Activated CD4-positive, alpha-beta T cell treated with anti-CD3 and anti-CD28 coated beads for 4 hours (primary cell): ENCODE measurements around the gene CPM.

Experiments used
- DNase-seq, 2 donors: peaks; one replicate each; pipeline ENCODE4 v3.0.0-alpha.2; 2020

Gene CPM

DNA sequence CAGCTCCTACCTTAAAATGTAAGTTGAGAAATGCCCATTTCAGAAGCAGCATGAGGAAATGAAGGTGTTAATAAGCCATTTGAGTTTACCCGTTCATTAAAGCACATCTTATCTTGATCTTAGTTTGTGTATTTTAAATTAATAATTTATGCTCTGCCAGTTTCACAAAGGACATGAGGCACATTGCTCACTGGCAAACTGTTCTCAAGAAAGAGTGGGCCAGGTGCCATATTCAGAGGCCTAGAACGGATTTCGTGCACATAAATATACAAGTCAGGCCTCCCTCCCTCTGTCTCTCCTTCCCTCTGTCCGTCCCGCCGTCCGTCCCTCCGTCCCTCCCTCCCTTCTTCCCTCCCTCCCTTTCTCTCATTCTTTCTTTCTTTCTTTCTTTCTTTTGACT is 29.5 kb downstream of the CPM start:
- no peak for DNase-seq

DNA sequence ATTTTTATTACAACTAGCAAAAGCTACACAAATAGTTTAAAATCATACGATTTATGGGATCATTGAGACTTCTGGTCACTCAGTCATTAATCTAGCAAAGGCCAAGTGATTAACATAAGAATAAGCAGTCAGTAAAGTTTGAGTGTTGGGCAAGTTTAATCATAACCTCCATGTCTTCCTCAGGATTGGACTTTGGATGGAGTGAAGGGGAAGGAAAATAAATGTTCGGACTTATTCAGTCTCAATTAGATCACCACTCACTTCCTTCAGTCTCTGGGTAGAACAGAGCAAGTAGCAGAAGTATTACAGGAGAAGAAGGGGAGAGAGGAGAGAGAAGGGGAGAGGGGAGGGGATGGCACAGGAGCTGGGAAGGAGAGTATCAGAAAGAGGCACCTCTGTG is 31.4 kb downstream of the CPM start:
- DNase-seq = no peak

DNA sequence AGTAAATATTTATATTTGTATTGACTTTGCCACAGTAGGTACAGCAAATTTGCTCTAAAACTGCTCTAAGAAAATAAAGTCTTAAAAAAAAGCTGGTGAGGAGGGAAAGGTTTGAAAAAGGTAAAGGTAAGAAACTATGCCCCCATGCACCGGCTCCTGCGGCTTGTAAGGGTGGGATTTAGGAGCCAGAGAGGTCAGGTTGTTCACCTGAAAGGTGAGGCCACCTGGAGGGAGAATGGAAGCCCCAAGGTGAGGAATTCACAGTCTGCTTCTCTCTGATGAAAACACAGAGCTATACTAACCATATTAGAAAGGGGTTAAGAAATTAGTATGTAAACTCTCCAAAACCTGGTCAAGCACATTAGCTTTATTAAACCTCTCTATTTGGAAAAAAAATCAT is 31.8 kb downstream of the CPM start:
- DNase-seq = no peak

DNA sequence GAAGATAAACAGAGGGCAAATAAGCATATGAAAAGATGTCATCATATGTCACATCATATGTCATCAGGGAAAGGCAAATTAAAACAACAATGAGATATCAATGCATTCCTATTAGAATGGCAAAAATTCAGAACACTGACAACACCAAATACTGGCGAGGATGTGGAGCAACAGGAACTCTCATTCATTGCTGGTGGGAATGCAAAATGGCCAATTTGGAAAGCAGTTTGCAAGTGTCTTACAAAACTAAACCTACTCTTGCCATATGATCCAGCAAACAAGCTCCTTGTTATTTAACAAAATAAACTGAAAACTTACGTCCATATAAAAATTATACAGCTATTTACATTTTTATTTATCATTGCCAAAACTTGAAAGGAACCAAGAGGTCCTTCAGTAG is 32.7 kb downstream of the CPM start:
- DNase-seq = no peak

DNA sequence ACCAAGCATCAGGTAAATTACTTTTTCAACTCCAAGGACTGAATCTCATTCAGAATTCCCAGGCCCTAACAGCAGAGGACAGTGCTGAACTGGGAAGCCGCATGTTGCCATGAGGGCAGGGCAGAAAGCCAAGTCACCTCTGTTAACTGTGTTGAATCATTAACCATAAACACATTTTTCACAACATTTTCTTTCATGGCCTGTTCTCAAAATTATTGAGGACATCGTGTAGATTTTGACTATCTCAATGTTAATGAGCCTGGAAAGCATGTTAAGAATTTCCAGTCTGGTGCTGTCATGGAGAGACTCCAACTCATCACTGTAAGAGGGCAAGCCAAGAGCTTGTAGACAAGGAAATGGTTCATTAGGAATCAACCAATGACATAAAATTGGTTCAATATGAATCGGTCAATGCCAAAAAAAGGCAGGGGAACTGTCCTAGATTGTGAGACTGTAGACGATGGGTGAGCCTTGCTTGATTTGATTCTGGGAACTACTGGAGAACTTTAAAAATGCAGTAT is 33.7 kb downstream of the CPM start:
- DNase-seq = no peak

DNA sequence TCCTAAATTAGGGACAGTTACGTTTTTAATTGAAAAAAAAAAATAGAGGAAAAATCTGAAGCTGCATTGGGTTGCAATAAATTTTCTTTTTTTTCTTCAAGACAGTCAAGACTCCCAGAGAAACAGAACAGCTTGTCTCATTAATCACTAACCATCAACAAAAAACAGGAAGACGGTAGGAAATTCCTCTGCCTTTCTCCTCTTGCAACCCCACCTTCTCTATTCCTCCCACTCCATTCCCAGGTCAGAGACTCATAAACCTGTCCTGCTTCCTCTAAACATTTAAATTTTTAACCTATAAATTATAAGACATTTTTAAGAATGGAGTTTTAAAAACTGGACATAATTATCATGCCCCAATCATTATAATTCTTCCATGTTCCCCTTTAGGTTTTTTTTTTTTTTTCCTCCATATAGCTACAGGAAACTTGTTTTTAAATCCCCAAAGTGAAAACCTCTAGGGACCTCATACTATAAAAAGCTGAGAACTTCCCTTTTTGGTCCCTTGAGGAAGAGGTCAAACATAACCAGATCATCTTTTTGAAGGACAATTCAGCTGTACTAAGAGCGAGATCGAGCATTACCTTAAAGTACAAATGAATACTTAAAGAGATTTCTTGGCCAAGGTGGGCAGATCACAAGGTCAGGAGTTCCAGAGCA is 36.0 kb downstream of the CPM start:
- no peak for DNase-seq

DNA sequence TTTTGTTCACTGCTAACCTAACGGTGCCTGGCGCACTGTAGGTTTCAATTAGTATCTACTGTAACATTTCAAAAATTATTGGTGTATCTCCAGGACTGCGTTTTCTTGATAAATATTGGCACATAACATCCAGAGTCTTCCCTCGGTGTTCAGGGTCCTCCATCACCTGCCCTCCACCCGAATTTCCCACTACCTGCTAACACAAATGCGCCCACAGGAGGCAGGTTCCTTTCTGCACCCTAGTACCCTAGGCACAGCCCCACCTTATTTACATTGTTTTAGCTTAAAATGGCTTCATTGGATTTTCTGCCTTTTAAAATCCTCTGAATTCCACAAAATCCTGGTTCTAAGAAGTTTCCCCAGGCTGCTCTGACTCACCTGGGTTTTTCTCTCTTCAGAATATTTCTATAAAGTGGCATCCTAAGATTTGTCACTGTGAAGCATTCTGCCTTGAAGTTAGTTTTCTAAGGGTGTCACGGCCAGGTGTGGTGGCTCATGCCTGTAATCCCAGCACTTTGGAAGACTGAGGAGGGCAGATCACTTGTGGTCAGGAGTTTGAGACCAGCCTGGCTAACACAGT is 38.6 kb downstream of the CPM start:
- DNase-seq = no peak

DNA sequence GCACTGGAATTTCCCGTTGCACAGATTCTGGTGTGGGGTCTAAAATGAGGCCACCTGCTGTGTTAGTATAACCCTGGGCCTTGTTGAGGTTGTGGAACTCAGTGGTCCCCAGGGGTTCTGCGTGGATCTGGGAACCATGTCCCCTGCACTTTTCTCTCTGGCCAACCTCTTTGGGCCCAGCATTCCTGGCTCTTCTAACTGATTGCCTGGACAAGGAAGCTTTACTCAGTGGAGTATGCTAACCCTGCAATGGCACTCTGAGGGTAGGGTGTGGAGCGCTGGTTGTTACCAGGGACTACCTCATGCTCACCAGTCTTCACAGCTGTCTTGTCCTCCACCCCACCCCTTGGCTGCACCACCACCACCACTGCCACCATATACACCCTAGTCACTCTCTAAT is 39.2 kb downstream of the CPM start:
- no peak for DNase-seq

DNA sequence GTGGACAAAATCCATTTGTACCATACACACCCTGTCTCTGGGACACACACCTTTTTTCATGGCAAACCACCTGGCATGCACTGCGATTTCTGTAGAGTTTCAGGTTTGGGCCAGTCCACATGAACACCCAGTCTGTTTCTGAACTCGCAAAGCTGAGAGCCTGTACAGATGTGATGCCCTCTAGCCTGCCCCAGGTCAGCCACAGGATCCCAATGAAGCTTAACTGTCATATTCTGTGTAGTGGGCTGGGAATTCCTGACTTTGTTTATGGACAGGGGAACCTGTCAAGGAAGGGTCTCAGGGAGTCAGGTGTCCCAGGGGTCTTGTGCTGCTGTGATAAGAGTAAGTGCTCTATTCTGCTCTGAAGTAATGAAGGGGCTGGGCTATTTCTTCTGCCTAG is 39.8 kb downstream of the CPM start:
- DNase-seq = no peak

DNA sequence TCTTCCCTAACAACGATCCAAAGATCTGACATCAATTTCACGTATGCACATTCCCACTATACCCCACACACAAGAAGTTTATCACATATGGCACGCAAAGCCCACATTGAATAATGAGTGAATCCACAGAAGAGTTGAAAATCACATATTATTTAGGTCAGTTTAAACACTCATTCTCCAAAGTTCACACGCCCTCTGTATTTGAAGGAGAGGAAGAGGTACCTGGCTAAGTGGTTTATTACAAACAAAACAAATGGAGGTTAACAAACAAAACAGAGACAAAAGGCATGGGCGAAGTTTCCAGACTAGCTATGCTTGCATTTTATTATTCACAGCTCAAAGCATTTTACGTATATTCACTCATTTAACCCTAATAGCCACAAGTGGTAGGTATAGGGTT is 41.8 kb downstream of the CPM start:
- no peak for DNase-seq

DNA sequence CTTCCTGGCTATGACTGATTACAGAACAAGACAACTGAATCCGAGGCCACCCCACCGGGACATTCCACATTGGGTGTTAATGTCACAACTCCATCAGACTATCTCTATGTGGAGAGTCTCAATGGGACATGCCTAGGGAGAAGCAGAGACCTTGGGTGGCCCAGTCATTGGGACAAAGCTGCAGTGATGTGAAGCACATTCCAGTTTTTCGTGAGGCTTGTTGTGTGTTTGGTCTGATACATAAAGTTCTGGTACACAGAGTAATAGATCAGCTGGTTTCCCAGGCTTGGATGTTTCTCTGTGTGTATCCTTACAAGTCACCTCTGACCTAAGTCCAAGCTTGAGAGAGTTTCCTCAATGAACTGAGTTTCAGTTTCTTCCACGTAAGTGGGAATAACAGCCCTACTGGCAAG is 42.3 kb downstream of the CPM start:
- no peak for DNase-seq

DNA sequence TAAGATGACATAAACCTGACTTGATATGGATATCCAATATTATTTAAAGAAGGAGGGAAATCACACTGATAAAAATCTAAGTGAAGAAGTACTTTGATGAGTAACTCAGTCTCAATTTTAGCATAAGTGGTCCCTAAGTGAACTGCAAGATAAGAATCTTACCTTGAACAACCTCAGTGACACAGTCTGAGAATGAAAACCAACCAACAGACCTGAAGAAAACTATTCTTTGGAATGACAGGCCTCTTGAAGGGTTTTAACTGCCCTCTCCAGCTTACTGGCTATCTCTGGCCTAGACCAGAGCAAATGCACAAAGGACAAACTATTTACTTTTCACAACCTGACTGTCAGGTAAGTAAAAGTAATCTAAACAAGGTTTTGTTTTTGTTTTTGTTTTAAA is 44.7 kb downstream of the CPM start:
- no peak for DNase-seq

DNA sequence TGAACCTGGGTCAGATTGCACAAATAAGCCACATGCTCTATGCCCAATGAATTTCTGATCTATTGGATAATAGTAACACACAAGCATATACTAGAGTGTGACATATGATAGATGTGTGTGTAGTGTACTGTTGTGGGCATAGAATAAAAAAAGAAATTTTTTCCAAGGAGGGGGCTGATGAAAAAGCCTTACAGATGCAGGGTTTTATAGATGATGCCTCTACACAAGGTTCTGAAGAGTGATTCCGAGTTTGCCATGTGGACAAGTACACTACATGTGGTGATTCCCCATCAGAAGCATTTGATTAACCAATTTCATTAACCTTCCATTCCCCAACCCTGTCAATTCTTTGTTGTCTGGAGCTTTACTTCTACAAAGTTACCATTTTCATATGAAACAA is 45.3 kb downstream of the CPM start:
- DNase-seq = no peak

DNA sequence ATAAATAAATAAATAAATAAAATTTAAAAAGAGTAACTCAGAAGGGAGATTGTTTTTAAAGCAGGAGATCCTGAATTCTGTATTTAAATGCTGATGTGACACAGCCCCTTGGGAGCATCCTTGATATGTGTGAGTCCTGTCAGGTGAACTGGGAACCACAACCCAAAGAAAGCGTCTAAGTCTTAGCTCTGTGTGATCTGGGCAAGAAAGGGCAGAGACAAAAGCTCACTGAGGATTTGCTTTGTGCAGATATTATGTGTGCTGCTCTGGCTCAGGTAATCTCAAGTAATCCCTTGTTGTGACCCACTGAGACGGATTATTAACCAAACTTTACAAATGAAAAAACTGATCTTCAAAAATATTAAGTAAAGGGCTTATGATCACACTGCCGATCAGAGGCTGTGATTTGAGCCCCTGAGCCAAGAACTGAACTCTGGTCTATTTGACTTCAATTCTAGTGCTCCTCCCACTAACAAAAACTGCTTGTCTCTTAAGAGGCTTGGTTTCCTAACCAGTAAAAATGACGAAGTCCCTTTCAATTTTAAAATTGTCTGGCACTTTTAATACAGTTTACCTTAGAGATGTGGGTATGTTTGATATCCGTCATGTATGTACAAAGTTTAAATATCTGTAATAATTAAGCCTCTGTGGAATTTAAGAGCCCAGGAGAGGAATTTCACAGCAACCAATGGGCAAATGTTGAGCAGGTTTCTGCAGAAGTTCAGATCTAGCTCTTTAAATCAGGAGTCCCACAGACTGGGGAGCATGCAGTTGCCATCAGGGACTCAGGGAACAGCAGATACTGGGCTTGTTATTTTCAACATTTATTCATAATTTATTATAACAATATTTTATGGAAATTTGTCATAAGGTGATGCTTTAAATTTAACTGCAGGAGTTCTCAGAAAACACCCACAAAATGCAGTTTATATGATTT is 46.1 kb downstream of the CPM start:
- DNase-seq = no peak

DNA sequence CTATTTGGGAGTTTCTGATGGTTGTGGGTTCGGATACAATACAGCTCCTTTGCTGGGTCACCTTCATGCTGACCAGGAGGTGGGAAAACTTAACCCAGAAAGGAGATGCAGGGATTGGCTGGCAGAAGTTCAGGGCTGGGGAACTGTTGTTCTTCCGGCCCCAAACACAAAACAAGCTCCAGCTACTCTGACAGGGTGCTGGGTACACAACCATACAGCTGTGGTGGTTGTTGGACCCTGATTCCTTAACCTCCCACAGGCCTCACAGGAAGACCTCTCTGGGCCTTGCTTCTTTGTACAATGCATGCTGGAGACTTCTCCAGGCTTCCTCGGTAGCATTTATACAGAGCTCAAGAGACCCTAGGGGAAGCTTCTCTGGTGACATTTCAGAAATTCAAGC is 47.6 kb downstream of the CPM start:
- no peak for DNase-seq

DNA sequence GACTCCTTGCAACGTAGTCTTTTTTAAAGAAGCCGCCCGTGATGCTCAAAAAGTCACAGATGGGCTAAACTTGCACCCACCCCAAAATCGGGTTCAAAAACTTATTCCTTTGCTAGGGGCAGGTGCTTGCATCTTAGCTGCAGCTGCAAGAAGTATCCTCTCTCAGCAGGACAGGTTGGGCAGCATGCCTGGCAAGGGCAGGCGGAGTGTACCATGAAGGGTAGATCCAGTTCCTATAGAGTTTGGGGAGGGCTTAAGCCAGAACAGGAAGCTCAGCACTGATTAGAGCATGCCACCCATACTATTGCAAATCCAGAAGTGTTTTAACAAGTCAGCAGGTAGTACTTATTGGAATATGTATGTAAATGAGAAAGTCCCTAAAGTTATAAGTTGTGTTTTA is 48.7 kb downstream of the CPM start:
- no peak for DNase-seq

DNA sequence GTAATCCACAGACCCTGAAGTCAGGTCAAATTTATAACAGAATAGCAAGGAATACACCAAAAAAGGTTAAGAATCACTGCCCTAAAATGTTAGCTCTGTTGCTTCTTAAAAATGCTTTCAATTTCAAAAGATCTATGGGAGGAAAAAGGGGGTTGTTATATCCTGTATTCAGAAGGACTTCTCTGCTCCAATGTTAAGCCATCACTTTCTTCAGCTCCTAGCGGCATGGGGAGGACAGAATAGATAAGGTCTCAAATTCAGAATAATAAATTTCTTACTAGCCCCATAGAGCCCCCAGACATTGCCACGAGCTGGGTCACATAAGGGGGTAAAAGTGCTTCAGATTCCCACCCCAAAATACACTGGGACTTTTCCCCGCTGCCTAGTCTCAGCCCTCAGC is 49.8 kb downstream of the CPM start:
- DNase-seq = no peak

DNA sequence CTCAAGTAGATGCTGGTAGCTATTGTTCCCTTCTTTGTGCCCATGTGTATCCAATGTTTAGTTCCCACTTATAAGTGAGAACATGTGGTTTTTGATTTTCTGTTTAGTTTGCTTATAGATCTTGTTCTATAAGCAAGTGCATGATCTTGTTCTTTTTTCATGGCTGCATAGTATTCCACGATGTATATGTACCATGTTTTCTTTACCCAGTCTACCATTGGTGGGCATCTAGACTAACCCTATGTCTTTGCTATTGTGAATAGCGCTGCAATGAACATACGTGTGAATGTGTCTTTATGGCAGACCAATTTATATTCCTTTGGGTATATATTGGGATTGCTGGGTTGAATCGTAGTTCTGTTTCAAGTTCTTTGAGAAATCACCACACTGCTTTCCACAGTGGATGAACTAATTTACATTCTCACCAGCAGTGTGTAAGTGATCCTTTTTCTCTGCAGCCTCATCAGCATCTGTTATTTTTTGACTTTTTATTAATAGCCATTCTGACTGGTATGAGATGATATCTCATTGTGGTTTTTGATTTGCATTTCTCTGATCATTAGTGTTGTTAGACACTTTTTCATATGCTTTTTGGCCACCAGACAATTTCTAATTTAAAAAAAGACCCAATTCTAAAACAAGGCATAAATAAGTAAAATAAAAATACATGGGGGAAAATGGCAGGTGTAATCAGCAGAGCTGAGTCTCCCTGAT is 50.6 kb downstream of the CPM start:
- no peak for DNase-seq

DNA sequence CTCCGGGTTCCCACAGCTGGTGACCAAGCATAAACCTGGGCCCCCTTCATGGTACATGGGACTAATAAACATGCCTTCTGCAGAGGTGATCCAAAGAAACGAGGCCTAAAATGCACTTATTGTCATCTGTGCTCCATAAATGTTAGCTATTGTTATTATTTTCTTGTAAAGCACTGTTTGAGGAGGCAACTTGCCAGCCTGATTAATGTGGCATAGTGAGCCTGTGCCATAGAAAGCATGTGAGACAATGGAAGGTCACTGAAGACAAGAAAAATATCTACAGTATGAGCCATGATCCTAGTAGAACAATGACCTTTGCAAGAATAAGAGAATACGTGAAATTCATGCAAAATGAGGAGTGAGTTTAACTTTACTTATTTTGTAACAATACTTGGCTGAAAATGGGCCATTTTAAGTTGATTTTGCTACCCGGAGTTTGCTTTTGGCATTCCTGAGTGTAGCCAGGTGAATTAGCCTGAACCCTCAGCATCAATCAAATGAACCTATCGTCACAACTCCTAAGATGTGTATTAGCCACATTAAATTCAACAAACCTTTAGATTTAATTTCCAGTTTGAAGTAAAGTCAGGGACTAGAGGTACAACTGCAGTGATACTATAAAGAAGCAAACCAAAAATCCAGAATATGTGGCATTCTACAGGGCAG is 52.2 kb downstream of the CPM start:
- DNase-seq = no peak

DNA sequence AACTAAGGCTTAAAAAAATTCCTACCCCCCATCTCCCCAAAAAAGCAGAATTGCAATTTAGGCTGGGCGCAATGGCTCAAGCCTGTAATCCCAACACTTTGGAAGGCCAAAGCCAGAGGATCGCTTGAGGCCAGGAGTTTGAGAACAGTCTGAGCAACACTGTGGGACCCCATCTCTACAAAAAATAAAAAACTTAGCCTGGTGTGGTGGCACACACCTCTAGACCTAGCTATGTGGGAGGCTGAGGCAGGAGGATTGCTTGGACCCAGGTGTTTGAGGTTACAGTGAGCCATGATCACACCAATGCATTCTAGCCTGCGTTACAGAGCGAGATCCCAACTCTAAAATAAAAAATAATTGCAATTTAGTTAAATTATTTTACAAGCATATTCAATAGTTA is 54.1 kb downstream of the CPM start:
- DNase-seq = no peak

DNA sequence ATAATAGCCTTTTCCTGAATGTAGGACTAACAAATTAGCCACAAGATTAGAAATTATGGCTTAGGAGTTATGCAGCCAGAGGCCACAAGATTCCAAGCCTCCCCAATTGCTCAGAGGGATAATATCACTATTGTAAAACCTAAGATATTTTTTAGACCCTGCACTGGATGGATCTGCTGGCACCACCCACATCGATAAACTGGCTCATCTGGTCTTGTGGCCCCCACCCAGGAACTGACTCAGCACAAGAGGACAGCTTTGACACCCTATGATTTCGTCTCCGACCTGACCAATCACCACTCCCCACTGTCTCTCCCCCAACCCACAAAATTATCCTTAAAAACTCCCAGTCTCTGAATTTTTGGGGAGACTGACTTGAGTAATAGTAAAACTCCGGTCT is 54.7 kb downstream of the CPM start:
- DNase-seq = no peak

DNA sequence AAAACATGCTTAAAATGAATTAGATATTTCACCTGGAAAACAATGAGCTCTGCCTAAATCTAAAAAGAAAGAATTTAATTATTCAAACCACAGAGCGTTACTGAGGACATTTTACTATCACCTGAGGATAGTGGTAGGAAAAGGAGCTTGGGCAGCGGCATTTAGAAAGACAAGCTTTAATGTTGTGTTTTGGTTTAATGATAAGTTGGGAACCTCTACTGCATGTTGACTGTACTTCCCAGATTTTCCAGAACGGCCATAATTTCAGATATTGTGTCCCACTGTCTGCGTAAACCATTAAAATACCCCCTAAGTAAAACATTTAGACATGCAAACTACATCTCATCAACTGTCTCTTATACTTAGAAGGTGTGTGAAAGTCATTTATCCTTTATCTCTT is 55.4 kb downstream of the CPM start:
- no peak for DNase-seq

DNA sequence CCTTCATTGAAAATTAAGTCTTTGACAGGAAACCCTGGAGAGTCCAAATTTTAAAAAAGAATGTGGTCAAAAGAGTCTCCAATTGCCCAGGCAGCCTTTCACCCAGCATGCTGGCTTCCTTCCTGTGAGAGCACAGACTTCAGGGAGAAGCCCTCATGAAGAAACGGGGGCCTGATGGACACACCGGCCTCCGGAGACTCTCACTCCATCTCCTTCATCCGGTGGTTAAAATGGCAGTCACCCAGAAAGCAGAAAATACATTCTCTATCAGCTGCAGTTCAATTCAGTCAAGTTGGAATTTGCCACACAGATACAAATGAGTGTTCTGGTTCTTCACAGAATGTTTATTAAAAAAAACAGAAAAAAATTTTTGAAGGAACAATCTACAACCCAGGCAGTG is 56.5 kb downstream of the CPM start:
- DNase-seq = no peak
